Caki2 (cell line): ENCODE measurements around the gene SAMD11. TPM values are rescaled to one million over a fixed set of nuclear protein-coding genes. Genes with fewer than 3 reads are reported as not detected.
"Not testable (repeated sequence)": the region's sequence is repeated elsewhere in the genome, so short reads cannot be mapped to it uniquely, and the experiment has no call there.

Source experiments
- DNase-seq: peaks from one replicate; pipeline ENCODE4 v3.0.0-alpha.2; 2015; ENCODE audit warnings: low read depth
- in situ Hi-C: cut with HindIII; loops from 2 replicates; pipeline ENCODE4 v1.10.0; 2016; ENCODE audit warnings: low sequenced_read_pairs, low pct_unique_long_range_greater_than_20kb, mixed read lengths
- total RNA-seq: library from RNA; depleted of rRNA; stranded (reverse); fragments of >200 nt; shearing (Covaris generic); gene quantifications from 2 replicates; pipeline ENCODE4 v1.2.3, GENCODE V29; 2014; ENCODE audit warnings: low replicate concordance

SAMD11 gene
- total RNA-seq, 1 experiment from 2014 or later = 69.4 TPM

GRCh38 chr1:939511-940106, 15.9 kb downstream of the SAMD11 start:
- DNase-seq = no peak
- in situ Hi-C loops = no loop called here

DNA sequence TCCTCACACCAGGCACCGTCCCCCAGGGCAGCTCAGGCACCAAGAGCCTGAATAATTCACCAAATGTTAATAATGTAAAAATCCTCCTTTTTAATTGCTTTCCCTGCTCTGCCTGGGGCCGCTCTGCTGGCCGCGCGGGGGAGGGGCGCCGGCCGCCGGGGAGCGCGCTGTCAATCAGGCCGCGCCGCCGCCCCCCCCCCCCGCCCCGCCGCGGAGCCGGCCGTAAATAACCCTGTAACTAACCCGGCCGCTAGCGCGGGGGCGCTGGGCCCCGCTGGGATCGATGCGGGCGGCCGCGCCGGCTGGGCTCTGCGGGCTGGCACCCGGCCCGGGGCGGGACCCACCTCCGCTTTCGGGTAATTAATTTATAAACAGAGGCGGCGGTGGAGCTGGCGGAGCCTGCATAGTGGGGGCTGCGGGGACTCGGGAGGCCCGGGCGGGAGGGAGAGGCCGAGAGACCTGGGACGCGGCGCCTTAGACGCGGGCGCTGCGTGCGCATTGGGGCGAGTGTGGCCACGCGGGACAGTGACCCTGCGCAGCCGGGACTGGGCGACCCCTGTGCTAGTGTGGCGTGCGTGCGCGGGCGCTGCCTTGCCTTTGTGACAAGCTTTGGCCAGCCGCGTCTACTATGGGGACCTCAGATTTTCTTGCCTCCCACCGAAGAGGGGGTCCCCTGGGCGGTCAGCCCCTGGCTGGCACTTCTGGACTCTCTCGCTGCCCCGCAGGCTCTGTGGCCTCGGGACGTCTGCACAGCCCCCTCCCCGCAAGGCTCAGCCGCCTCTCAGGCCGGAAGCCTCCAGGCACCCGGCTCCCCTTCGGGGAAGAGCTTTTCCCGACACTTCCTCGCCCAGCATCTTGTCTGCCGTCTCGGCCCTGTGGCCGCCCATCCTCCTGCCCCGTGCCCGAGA, 16.6 kb downstream of the SAMD11 start:
- in situ Hi-C loops = no loop called here

GRCh38 chr1:941015-941587, 17.4 kb downstream of the SAMD11 start:
- in situ Hi-C loops = no loop called here
- DNase-seq = no peak

More for the DNA sequence above, 16.6 kb downstream of the SAMD11 start:
- DNase-seq = peak; percentile 87

DNA sequence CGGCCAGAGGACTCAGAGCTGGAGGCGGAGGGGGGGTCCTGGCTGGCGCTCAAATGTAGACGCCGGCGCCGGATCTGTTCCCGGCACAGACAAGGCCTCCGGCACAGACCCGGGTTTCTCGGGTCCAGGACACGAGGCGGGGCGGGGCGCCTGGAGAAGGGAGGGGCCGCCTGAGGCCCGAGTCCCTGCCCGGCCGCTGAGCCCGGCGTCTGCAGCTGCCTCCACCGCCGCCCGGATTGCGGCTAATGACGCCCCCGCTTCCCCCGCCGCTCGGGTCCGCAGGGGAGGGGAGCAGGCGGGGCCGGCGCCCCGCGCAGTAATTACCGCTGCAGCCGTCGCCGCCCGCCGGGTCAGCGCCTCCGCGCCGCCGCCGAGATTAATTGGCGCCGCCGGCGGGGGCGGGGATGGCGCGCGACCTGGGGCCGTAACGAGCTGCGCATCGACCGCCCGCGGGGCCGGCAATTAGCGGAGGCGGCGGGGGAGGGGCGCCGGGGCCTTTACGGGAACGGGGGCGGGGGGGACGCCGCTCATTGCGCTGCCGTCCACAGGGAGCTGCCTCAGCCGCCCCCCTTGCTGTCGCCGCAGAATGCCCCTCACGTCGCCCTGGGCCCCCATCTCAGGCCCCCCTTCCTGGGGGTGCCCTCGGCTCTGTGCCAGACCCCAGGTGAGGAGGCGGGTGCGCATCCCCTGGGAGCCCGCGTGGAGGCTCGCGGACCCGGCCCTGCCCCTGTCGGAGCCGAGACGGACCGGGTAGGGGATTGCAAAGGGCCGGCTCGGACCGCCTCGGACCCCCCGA, 18.1 kb downstream of the SAMD11 start:
- peak; percentile 93 for DNase-seq
- in situ Hi-C loops = no loop called here

DNA sequence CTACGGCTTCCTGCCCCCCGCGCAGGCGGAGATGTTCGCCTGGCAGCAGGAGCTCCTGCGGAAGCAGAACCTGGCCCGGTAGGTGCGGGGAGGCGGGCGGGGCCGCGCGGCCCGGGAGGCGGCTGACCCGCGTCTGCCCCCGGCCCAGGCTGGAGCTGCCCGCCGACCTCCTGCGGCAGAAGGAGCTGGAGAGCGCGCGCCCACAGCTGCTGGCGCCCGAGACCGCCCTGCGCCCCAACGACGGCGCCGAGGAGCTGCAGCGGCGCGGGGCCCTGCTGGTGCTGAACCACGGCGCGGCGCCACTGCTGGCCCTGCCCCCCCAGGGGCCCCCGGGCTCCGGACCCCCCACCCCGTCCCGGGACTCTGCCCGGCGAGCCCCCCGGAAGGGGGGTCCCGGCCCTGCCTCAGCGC, 18.7 kb downstream of the SAMD11 start:
- in situ Hi-C loops = no loop called here
- DNase-seq = no peak

GRCh38 chr1:942864-943533, 19.3 kb downstream of the SAMD11 start:
- peak; percentile 59 for DNase-seq
- in situ Hi-C loops = no loop called here

DNA sequence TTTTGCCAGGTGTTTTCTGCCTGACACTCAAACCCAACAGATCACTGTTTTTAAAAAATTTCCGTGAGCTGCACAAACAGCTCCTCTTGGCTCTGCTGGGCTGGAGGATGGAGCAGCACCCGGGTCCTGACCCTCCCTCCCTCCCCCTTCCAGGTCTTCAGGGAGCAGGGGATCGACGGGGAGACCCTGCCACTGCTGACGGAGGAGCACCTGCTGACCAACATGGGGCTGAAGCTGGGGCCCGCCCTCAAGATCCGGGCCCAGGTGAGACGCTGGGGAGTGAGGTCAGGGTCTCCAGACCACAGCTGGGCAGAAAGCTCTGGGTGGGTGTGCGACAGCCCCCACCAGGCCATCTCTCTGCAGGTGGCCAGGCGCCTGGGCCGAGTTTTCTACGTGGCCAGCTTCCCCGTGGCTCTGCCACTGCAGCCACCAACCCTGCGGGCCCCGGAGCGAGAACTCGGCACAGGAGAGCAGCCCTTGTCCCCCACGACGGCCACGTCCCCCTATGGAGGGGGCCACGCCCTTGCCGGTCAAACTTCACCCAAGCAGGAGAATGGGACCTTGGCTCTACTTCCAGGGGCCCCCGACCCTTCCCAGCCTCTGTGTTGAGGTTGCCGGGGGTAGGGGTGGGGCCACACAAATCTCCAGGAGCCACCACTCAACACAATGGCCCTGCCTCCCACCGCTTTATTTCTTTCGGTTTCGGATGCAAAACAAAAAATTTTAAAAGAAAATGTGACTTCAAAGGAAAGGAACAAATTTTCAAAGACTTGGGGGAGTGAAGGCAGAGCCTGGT, 20.0 kb downstream of the SAMD11 start:
- in situ Hi-C loops = no loop called here
- DNase-seq = no peak

DNA sequence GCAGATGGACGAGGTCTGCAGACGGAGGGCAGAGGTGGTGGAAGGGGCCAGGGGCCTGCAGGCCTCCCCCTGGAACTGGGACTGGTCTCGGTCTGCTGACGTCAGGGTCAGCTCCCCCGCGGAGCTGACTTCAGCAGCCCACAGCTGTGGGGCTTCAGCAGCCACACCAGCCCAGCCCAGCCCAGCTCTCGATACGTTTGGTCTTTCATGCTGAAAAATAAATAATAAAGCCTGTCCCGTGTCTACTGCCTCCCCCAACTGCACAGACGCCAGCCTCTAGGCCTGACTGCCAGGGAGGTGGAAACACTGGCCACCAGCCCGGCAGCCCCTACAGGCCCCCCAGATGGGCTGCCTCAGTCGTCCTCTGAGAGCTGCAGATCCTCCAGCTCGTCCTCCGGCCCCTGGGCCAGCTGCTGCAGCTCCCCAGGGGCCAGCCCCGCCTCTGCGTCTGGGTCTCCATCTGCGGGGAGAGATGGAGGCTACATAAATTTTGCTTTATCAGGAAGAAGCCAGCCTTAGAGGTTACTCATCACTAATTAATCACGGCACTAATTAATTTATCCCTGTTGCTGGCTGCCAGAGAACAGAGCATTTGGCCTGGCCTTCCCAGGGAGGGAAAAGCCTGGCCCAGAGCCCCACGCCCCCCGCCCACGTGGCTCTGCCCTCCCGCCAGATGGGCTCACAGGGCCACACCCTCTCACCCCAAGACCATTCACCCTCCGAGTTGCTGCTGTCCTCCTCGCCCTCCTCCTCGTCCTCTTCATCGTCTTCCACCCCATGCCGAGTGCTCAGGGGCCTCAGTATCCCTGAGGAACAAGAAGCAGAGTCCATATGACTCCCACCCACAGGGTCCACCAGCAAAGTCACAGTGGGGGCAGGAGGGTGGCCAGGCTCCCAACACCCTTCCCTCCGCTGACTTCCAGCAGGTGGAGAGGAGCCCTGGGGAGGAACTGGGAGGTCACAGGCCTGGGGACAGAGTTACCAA, 20.9 kb downstream of the SAMD11 start:
- no peak for DNase-seq
- in situ Hi-C loops = no loop called here

DNA sequence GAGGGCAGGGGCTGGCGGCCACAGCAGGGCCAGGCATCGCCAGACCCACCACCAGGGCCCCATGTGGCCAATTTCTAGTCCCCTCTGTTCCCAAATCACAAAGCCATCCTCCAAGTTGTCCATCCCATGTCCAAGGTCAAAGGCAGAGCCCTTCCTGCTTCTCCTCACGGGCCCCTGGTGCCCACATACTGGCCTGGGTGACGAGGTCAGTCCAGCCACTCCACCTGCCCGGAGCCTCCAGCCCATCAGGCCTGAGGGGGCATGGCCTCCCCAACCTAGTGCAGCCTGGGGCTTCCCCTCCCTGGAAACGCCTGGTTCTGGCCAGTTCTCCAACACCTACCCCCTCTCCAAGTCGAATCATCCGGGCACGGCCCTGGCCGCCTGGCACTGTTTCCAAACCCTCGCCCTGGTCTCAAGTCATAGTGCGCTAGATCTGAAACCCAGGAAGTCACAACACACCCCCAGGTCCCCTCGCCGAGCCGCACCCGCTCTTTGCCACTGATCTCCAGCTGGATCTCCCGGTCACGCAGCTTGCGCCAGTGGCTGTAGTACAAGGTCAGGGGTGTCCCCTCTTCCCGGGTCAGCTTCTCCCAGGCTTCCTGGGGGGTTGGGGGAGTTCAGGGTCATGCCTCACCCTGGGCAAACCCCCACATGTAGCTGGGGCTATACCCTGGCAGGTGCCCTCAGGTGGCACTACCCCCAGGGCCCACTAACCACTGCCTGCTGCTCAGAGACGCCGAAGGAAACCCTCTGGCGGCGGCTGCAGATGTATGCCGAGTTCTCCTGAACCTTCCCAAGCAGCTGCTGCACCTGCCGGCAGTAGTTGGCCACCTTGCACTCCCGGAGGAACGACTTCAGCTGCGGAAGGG, 22.2 kb downstream of the SAMD11 start:
- no peak for DNase-seq
- in situ Hi-C loops = no loop called here

GRCh38 chr1:946811-947210, 23.1 kb downstream of the SAMD11 start:
- in situ Hi-C loops, DNase-seq: not testable (repeated sequence)

GRCh38 chr1:947958-948357, 24.2 kb downstream of the SAMD11 start:
- in situ Hi-C loops = no loop called here
- no peak for DNase-seq

- in situ Hi-C loops = no loop called here
- DNase-seq = no peak
These were observed 26.5 kb downstream of the SAMD11 start for GRCh38 chr1:950268-950667.

GRCh38 chr1:950881-951280, 27.2 kb downstream of the SAMD11 start:
- DNase-seq = no peak
- in situ Hi-C loops = no loop called here

DNA sequence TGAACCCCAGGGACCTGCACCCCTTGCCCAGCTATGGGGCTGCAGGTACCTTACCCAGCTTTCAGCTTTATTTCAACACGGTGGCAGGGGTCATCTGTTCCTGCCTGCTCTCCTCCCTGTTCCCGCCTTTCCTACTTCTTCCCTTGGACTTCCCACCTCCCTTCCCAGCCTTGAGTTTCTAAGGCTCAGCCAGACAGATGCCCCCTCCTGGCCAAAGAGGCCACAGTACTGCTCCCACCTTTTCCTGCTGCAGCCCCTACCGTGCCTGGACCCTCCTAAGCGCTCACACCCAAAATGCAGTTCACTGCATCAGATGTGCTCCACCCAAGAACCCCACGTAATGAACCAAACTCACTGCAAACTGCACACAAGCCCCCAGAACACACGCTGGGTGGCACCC, 27.6 kb downstream of the SAMD11 start:
- in situ Hi-C loops = no loop called here
- no peak for DNase-seq

GRCh38 chr1:952201-952600, 28.5 kb downstream of the SAMD11 start:
- in situ Hi-C loops = no loop called here
- DNase-seq = no peak
